CD4-positive, CD25-positive, alpha-beta regulatory T cell (primary cell): ENCODE results near the gene PRKAG3. TPM values are rescaled to one million over a fixed set of nuclear protein-coding genes. Genes with fewer than 3 reads are reported as not detected.

Source experiments
- ATAC-seq, 2 donors: fragments of 150-1000 bp; cut with Tn5 transposase; one replicate each; pipeline ENCODE4 v1.10.0; 2021; ENCODE audit warnings: low read depth in 2 of 2, moderate number of reproducible peaks in 2 of 2, moderate library complexity in 1 of 2
- DNase-seq, 3 donors: peaks; one replicate each; pipeline versions ENCODE4 v3.0.0 to v3.0.0-alpha.2; 2012 to 2022; ENCODE audit warnings: mixed read lengths in 1 of 3
- H3K27ac ChIP-seq: one replicate; pipeline ENCODE4 v1.7.0; 2013; ENCODE audit warnings: mild to moderate bottlenecking, low read length; ENCODE audit not compliant: insufficient read depth, poor library complexity, severe bottlenecking
- H3K27me3 ChIP-seq: one replicate; pipeline ENCODE4 v1.7.0; 2013; ENCODE audit warnings: low read length; ENCODE audit not compliant: control insufficient read depth, insufficient read depth
- H3K36me3 ChIP-seq: one replicate; pipeline ENCODE4 v1.7.0; 2013; ENCODE audit warnings: mild to moderate bottlenecking, low read length, moderate library complexity; ENCODE audit not compliant: control insufficient read depth, insufficient read depth
- H3K4me1 ChIP-seq: 2 replicates; pipeline ENCODE4 v1.7.0; 2013; ENCODE audit warnings: mild to moderate bottlenecking, low read length; ENCODE audit not compliant: insufficient read depth, control insufficient read depth, poor library complexity, severe bottlenecking
- H3K4me3 ChIP-seq: one replicate; pipeline ENCODE4 v1.7.0; 2013; ENCODE audit warnings: low read depth, mild to moderate bottlenecking, low read length, moderate library complexity
- H3K9me3 ChIP-seq, 2 experiments: 1 replicate in 1 of 2; 2 replicates in 1 of 2; pipeline ENCODE4 v1.7.0; 2013; ENCODE audit warnings: low read length in 2 of 2, mild to moderate bottlenecking in 1 of 2, moderate library complexity in 1 of 2; ENCODE audit not compliant: control insufficient read depth in 2 of 2
- H3K27ac Mint-ChIP-seq, 3 donors: one replicate each; pipeline ENCODE4 v1.8.0; 2020 to 2022; ENCODE audit warnings: mild to moderate bottlenecking in 3 of 3, mixed read lengths in 3 of 3, moderate library complexity in 2 of 3
- H3K27me3 Mint-ChIP-seq: one replicate; pipeline ENCODE4 v1.8.0; 2022; ENCODE audit warnings: mild to moderate bottlenecking, mixed read lengths
- H3K36me3 Mint-ChIP-seq: one replicate; pipeline ENCODE4 v1.8.0; 2020; ENCODE audit warnings: mixed read lengths
- H3K4me1 Mint-ChIP-seq, 4 donors: one replicate each; pipeline ENCODE4 v1.8.0; 2020 to 2022; ENCODE audit warnings: mixed read lengths in 4 of 4, mild to moderate bottlenecking in 1 of 4
- H3K4me3 Mint-ChIP-seq, 4 donors: one replicate each; pipeline ENCODE4 v1.8.0; 2020 to 2022; ENCODE audit warnings: mild to moderate bottlenecking in 4 of 4, mixed read lengths in 4 of 4, moderate library complexity in 3 of 4
- H3K9me3 Mint-ChIP-seq, 7 donors: one replicate each; pipeline ENCODE4 v1.8.0; 2020 to 2022; ENCODE audit warnings: mixed read lengths in 7 of 7, mild to moderate bottlenecking in 3 of 7, moderate library complexity in 2 of 7
- polyA plus RNA-seq, 4 donors: library from polyadenylated mRNA; unstranded; fragments of 300-500 nt; fragmentation: Illumina TruSeq; gene quantifications; one replicate each; pipeline ENCODE4 v1.2.3, GENCODE V29; 2021
- total RNA-seq: library from RNA; stranded (reverse); gene quantifications from one replicate; pipeline ENCODE4 v1.2.3, GENCODE V29; 2022

Gene PRKAG3
- total and polyA plus RNA-seq, 5 donors from 2014 or later, result not detected

- H3K4me3 ChIP-seq, result no peak overlapping the region
- H3K27me3 ChIP-seq, result peaks cover 9% of the 10 kb centered on the region
- ATAC-seq, result no peak
- DNase-seq, result no peak
- H3K9me3 Mint-ChIP-seq, result no peaks in the 10 kb centered on the region
- peaks cover 24% of the 10 kb centered on the region for H3K27me3 Mint-ChIP-seq
- no peaks in the 10 kb centered on the region for H3K9me3 ChIP-seq
- peaks cover 0 to 48% (median 27%) of the 10 kb centered on the region in 4 donors for H3K4me1 Mint-ChIP-seq
- H3K36me3 Mint-ChIP-seq, result no peaks in the 10 kb centered on the region
- no peak overlapping the region for H3K27ac ChIP-seq
- no peaks in the 10 kb centered on the region for H3K36me3 ChIP-seq
- peaks cover 51% of the 10 kb centered on the region for H3K4me1 ChIP-seq
- no peak overlapping the region for H3K27ac Mint-ChIP-seq
- peak overlapping the region in 1 of 4 donors; percentile 59 for H3K4me3 Mint-ChIP-seq
These were observed 45.7 kb upstream of the PRKAG3 start for GRCh38 chr2:218877331-218877730.

GRCh38 chr2:218876562-218877219 lies 45.1 kb upstream of the PRKAG3 start:
- Mint-ChIP-seq H3K4me1 (peaks cover 0 to 48% (median 30%) of the 10 kb centered on the region in 4 donors), H3K27me3 (peaks cover 30% of the 10 kb centered on the region), H3K9me3 (no peaks in the 10 kb centered on the region), H3K4me3 (peak overlapping the region in 2 of 4 donors; percentile 59 to 95), H3K27ac (peak overlapping the region in 2 of 3 donors; percentile 70 to 83), H3K36me3 (no peaks in the 10 kb centered on the region)
- Histone ChIP-seq H3K9me3 (no peaks in the 10 kb centered on the region), H3K27me3 (peaks cover 12% of the 10 kb centered on the region), H3K4me3 (peak overlapping the region; percentile 4), H3K27ac (no peak overlapping the region), H3K4me1 (peaks cover 51% of the 10 kb centered on the region), H3K36me3 (no peaks in the 10 kb centered on the region)
- DNase-seq (peak; percentile 58 to 79 (median 72)), ATAC-seq (no peak)

- Mint-ChIP-seq H3K36me3 (no peaks in the 10 kb centered on the region), H3K27me3 (peaks cover 31% of the 10 kb centered on the region), H3K4me1 (peaks cover 0 to 45% (median 24%) of the 10 kb centered on the region in 4 donors), H3K4me3 (no peak overlapping the region), H3K27ac (no peak overlapping the region), H3K9me3 (no peaks in the 10 kb centered on the region)
- Histone ChIP-seq H3K36me3 (no peaks in the 10 kb centered on the region), H3K27ac (no peak overlapping the region), H3K4me1 (peaks cover 51% of the 10 kb centered on the region), H3K9me3 (no peaks in the 10 kb centered on the region), H3K4me3 (no peak overlapping the region), H3K27me3 (peaks cover 12% of the 10 kb centered on the region)
- DNase-seq (no peak), ATAC-seq (no peak)
These were observed 44.2 kb upstream of the PRKAG3 start for GRCh38 chr2:218875692-218876246.

GRCh38 chr2:218873359-218874194 lies 42.0 kb upstream of the PRKAG3 start:
- Histone ChIP-seq H3K9me3 (no peaks in the 10 kb centered on the region), H3K4me3 (no peak overlapping the region), H3K36me3 (no peaks in the 10 kb centered on the region), H3K27ac (no peak overlapping the region), H3K4me1 (peaks cover 38% of the 10 kb centered on the region), H3K27me3 (peaks cover 15% of the 10 kb centered on the region)
- DNase-seq, result no peak
- peak overlapping the region in 2 of 4 donors; percentile 18 to 74 for H3K4me3 Mint-ChIP-seq
- H3K27me3 Mint-ChIP-seq, result peaks cover 53% of the 10 kb centered on the region
- no peaks in the 10 kb centered on the region for H3K36me3 Mint-ChIP-seq
- no peaks in the 10 kb centered on the region for H3K9me3 Mint-ChIP-seq
- no peak for ATAC-seq
- H3K27ac Mint-ChIP-seq, result no peak overlapping the region
- H3K4me1 Mint-ChIP-seq, result peaks cover 4 to 37% (median 22%) of the 10 kb centered on the region in 4 donors

- Histone ChIP-seq H3K9me3 (no peaks in the 10 kb centered on the region), H3K27me3 (peaks cover 15% of the 10 kb centered on the region), H3K27ac (no peak overlapping the region), H3K36me3 (no peaks in the 10 kb centered on the region), H3K4me1 (peaks cover 38% of the 10 kb centered on the region), H3K4me3 (no peak overlapping the region)
- Mint-ChIP-seq H3K36me3 (no peaks in the 10 kb centered on the region), H3K9me3 (no peaks in the 10 kb centered on the region), H3K4me3 (peak overlapping the region in 3 of 4 donors; percentile 44 to 92 (median 71)), H3K27me3 (peaks cover 58% of the 10 kb centered on the region), H3K27ac (no peak overlapping the region), H3K4me1 (peaks cover 4 to 33% (median 24%) of the 10 kb centered on the region in 4 donors)
- DNase-seq, result no peak
- ATAC-seq, result no peak
These were observed 41.2 kb upstream of the PRKAG3 start for GRCh38 chr2:218872645-218873358.

- Mint-ChIP-seq H3K27me3 (peaks cover 64% of the 10 kb centered on the region), H3K36me3 (no peaks in the 10 kb centered on the region), H3K9me3 (peaks cover 0 to 2% (median 0%) of the 10 kb centered on the region in 7 donors), H3K4me1 (peaks cover 4 to 27% (median 20%) of the 10 kb centered on the region in 4 donors), H3K4me3 (peak overlapping the region; percentile 30 to 92 (median 77)), H3K27ac (peak overlapping the region; percentile 38 to 80 (median 69))
- DNase-seq, result peak in 2 of 3 donors; percentile 38 to 57
- H3K4me1 ChIP-seq, result peaks cover 33% of the 10 kb centered on the region
- H3K4me3 ChIP-seq, result peak overlapping the region; percentile 32
- no peak overlapping the region for H3K27ac ChIP-seq
- H3K36me3 ChIP-seq, result no peaks in the 10 kb centered on the region
- peaks cover 15% of the 10 kb centered on the region for H3K27me3 ChIP-seq
- ATAC-seq, result peak; percentile 54 to 62
- H3K9me3 ChIP-seq, result no peaks in the 10 kb centered on the region
These were observed 40.0 kb upstream of the PRKAG3 start for GRCh38 chr2:218871345-218872302.
